H1 (cell line): Measurements from ENCODE around the gene ITGAV. TPM values are rescaled to one million over a fixed set of nuclear protein-coding genes. Genes with fewer than 3 reads are reported as not detected.

Experiments used
- BCL11A ChIP-seq, 2 experiments: IDR thresholded peaks; one replicate each; pipeline ENCODE4 v1.6.1; 2011; ENCODE audit warnings: low read depth in 2 of 2, low read length in 2 of 2, mild to moderate bottlenecking in 2 of 2
- BRCA1 ChIP-seq: IDR thresholded peaks from 2 replicates; pipeline ENCODE4 v1.6.1; 2012; ENCODE audit warnings: low read depth, low read length, improper control_type of control experiment
- CBX8 ChIP-seq: fragments of 300-800, 300-1000 bp; sonication (generic); IDR thresholded peaks from 2 replicates; pipeline ENCODE4 v1.7.1; 2016; ENCODE audit warnings: low read depth, low read length, borderline replicate concordance
- CHD7 ChIP-seq: fragments of 300-600 bp; sonication (generic); IDR thresholded peaks from 2 replicates; pipeline ENCODE4 v1.7.1; 2012; ENCODE audit warnings: low read length, moderate library complexity, mild to moderate bottlenecking, inconsistent platforms; ENCODE audit not compliant: insufficient replicate concordance
- E2F6 ChIP-seq: IDR thresholded peaks from 2 replicates; pipeline ENCODE4 v1.6.1; 2012; ENCODE audit warnings: inconsistent platforms
- EGR1 ChIP-seq: IDR thresholded peaks from 2 replicates; pipeline ENCODE4 v1.6.1; 2011; ENCODE audit warnings: low read depth, low read length, borderline replicate concordance
- MAFK ChIP-seq: IDR thresholded peaks from 2 replicates; pipeline ENCODE4 v1.6.1; 2012; ENCODE audit warnings: low read depth, mild to moderate bottlenecking, improper control_type of control experiment, low read length
- POLR2AphosphoS5 ChIP-seq: IDR thresholded peaks from 2 replicates; pipeline ENCODE4 v1.6.1; 2011; ENCODE audit warnings: low read depth, low read length
- RAD21 ChIP-seq, 2 experiments: IDR thresholded peaks in 1 of 2; conservative IDR thresholded peaks in 1 of 2; 2 replicates each; pipeline ENCODE4 v1.6.1; 2011; ENCODE audit warnings: low read depth in 2 of 2, low read length in 2 of 2, improper control_type of control experiment in 1 of 2, inconsistent platforms in 1 of 2, mild to moderate bottlenecking in 1 of 2, moderate library complexity in 1 of 2
- SP2 ChIP-seq: IDR thresholded peaks from 2 replicates; pipeline ENCODE4 v1.6.1; 2012; ENCODE audit warnings: mild to moderate bottlenecking, low read length, inconsistent platforms
- TAF1 ChIP-seq: IDR thresholded peaks from 2 replicates; pipeline ENCODE4 v1.6.1; 2011; ENCODE audit warnings: mild to moderate bottlenecking, low read depth, low read length
- TBP ChIP-seq: IDR thresholded peaks from 2 replicates; pipeline ENCODE4 v1.6.1; 2011; ENCODE audit warnings: low read depth, low read length, improper control_type of control experiment
- polyA plus RNA-seq, 7 experiments: library from polyadenylated mRNA; depleted of rRNA in 3 of 7; stranded (reverse) in 5 of 7; unstranded in 2 of 7; fragments of >200 nt in 5 of 7; fragments of 200-250 nt in 2 of 7; gene quantifications; 1 replicate in 5 of 7; 2 replicates in 1 of 7; 4 replicates in 1 of 7; pipeline versions ENCODE4 v1.2.1 to v1.2.3, GENCODE V29; 2011 to 2013; ENCODE audit warnings: missing spikeins in 2 of 7, mixed read lengths in 2 of 7
- total RNA-seq: library from RNA; stranded (reverse); fragmentation: NEBNext Ultra II Directional; extraction: Animal tissue kit (Norgen Biotek cat#: 25700); gene quantifications from 2 replicates; pipeline ENCODE4 v1.2.1, GENCODE V29; 2021

Gene ITGAV
- total and polyA plus RNA-seq, 2 of the 8 experiments (the other 6 are each of a cell fraction or from before 2014, with no cell fraction given): 11.7 to 42.4 TPM

GRCh38 chr2:186696290-186696689 lies 106.4 kb downstream of the ITGAV start (continued):
- TF ChIP-seq CHD7 (no peak), RAD21 (IDR thresholded peaks at IDR 0.05 in 1 of 2, conservative IDR thresholded peaks at IDR 0.05 in 1 of 2; ENCODE audit: low read depth in 2 of 2, low read length in 2 of 2) (no peak), EGR1 (no peak), BCL11A (IDR thresholded peaks at IDR 0.05; ENCODE audit: low read depth in 2 of 2, low read length in 2 of 2) (no peak), POLR2AphosphoS5 (no peak), SP2 (no peak), BRCA1 (no peak), MAFK (no peak), TBP (no peak), CBX8 (no peak), TAF1 (no peak), E2F6 (no peak)
